Activated CD4-positive, alpha-beta T cell treated with anti-CD3 and anti-CD28 coated beads for 1 hour (primary cell): ENCODE data around the gene SLC9A5.

ENCODE experiments used
- DNase-seq: peaks from one replicate; pipeline ENCODE4 v3.0.0-alpha.2; 2020

Gene SLC9A5

GRCh38 chr16:67283039-67283825 lies 34.5 kb downstream of the SLC9A5 start:
- DNase-seq, result no peak

GRCh38 chr16:67283826-67284555 lies 35.2 kb downstream of the SLC9A5 start:
- DNase-seq, result no peak

GRCh38 chr16:67284699-67285646 lies 36.2 kb downstream of the SLC9A5 start:
- no peak for DNase-seq

- DNase-seq, result no peak
Observed at GRCh38 chr16:67286441-67287235, 37.9 kb downstream of the SLC9A5 start.

- DNase-seq, result no peak
Observed at GRCh38 chr16:67287960-67288359, 39.2 kb downstream of the SLC9A5 start.

GRCh38 chr16:67291461-67291860 lies 42.7 kb downstream of the SLC9A5 start:
- DNase-seq, result no peak

- DNase-seq, result no peak
Observed at GRCh38 chr16:67294171-67294757, 45.5 kb downstream of the SLC9A5 start.

- no peak for DNase-seq
Observed at GRCh38 chr16:67294938-67295361, 46.2 kb downstream of the SLC9A5 start.

- DNase-seq, result no peak
Observed at GRCh38 chr16:67296420-67296819, 47.6 kb downstream of the SLC9A5 start.

- no peak for DNase-seq
Observed at GRCh38 chr16:67298277-67298676, 49.5 kb downstream of the SLC9A5 start.

GRCh38 chr16:67299269-67299668 lies 50.5 kb downstream of the SLC9A5 start:
- DNase-seq, result no peak

- no peak for DNase-seq
Observed at GRCh38 chr16:67301080-67301782, 52.5 kb downstream of the SLC9A5 start.

GRCh38 chr16:67302076-67302475 lies 53.3 kb downstream of the SLC9A5 start:
- DNase-seq, result no peak

- DNase-seq, result no peak
Observed at GRCh38 chr16:67302970-67303369, 54.2 kb downstream of the SLC9A5 start.

- no peak for DNase-seq
Observed at GRCh38 chr16:67304020-67304419, 55.2 kb downstream of the SLC9A5 start.

- DNase-seq, result no peak
Observed at GRCh38 chr16:67305216-67306071, 56.7 kb downstream of the SLC9A5 start.

- DNase-seq, result no peak
Observed at GRCh38 chr16:67310561-67310960, 61.8 kb downstream of the SLC9A5 start.

GRCh38 chr16:67311607-67312488 lies 63.1 kb downstream of the SLC9A5 start:
- DNase-seq, result no peak

- no peak for DNase-seq
Observed at GRCh38 chr16:67312719-67313118, 63.9 kb downstream of the SLC9A5 start.
